ENCODE measurements around the gene FOXK2. TPM values are rescaled to one million over a fixed set of nuclear protein-coding genes. Genes with fewer than 3 reads are reported as not detected.

Gene FOXK2
- total RNA-seq, 2 donors from 2014 or later, result 34.8 to 85.1 TPM

- Histone ChIP-seq H3K4me1 (ENCODE audit: control insufficient read depth in 1 of 2, low read depth in 2 of 2) (peaks cover 26 to 54% of the 10 kb centered on the region in 2 donors), H3K9me3 (no peaks in the 10 kb centered on the region), H3K27me3 (replicated peaks; ENCODE audit: insufficient read depth) (no peaks in the 10 kb centered on the region), H3K36me3 (no peaks in the 10 kb centered on the region), H3K27ac (no peak overlapping the region), H3K4me3 (no peak overlapping the region)
- DNase-seq (ENCODE audit: low spot score), result no peak
- no peak for TF ChIP-seq CTCF (IDR thresholded peaks at IDR 0.05)
- no peak for ATAC-seq (ENCODE audit: insufficient number of reproducible peaks, low FRiP score, low read depth)
Measured at GRCh38 chr17:82564241-82564640, 44.7 kb downstream of the FOXK2 start.

- no peak for TF ChIP-seq CTCF (IDR thresholded peaks at IDR 0.05)
- no peaks in the 10 kb centered on the region for H3K36me3 ChIP-seq
- no peaks in the 10 kb centered on the region for H3K27me3 ChIP-seq (replicated peaks; ENCODE audit: insufficient read depth)
Measured at GRCh38 chr17:82565551-82565950, 46.0 kb downstream of the FOXK2 start.

GRCh38 chr17:82566129-82566960 lies 46.8 kb downstream of the FOXK2 start:
- Histone ChIP-seq H3K27me3 (replicated peaks; ENCODE audit: insufficient read depth) (no peaks in the 10 kb centered on the region), H3K36me3 (no peaks in the 10 kb centered on the region), H3K27ac (no peak overlapping the region), H3K4me1 (ENCODE audit: control insufficient read depth in 1 of 2, low read depth in 2 of 2) (peaks cover 26 to 50% of the 10 kb centered on the region in 2 donors), H3K9me3 (no peaks in the 10 kb centered on the region), H3K4me3 (no peak overlapping the region)
- ATAC-seq (ENCODE audit: insufficient number of reproducible peaks, low FRiP score, low read depth) (no peak), DNase-seq (ENCODE audit: low spot score) (no peak)
- TF ChIP-seq CTCF (IDR thresholded peaks at IDR 0.05), result no peak

More at GRCh38 chr17:82565551-82565950, 46.0 kb downstream of the FOXK2 start:
- Histone ChIP-seq H3K4me3 (no peak overlapping the region), H3K27ac (no peak overlapping the region), H3K4me1 (ENCODE audit: control insufficient read depth in 1 of 2, low read depth in 2 of 2) (peaks cover 26 to 57% of the 10 kb centered on the region in 2 donors), H3K9me3 (no peaks in the 10 kb centered on the region)
- ATAC-seq (ENCODE audit: insufficient number of reproducible peaks, low FRiP score, low read depth) (no peak), DNase-seq (ENCODE audit: low spot score) (no peak)

- no peak for DNase-seq (ENCODE audit: low spot score)
- no peak overlapping the region for H3K4me3 ChIP-seq
- no peaks in the 10 kb centered on the region for H3K9me3 ChIP-seq
- ATAC-seq (ENCODE audit: insufficient number of reproducible peaks, low FRiP score, low read depth), result no peak
- H3K36me3 ChIP-seq, result peaks cover 6% of the 10 kb centered on the region
- H3K27ac ChIP-seq, result no peak overlapping the region
- peaks cover 22 to 43% of the 10 kb centered on the region in 2 donors for H3K4me1 ChIP-seq (ENCODE audit: control insufficient read depth in 1 of 2, low read depth in 2 of 2)
- H3K27me3 ChIP-seq (replicated peaks; ENCODE audit: insufficient read depth), result no peaks in the 10 kb centered on the region
- TF ChIP-seq CTCF (IDR thresholded peaks at IDR 0.05), result no peak
Measured at GRCh38 chr17:82567286-82567685, 47.8 kb downstream of the FOXK2 start.

GRCh38 chr17:82568997-82569393 lies 49.5 kb downstream of the FOXK2 start:
- DNase-seq (ENCODE audit: low spot score) (no peak), ATAC-seq (ENCODE audit: insufficient number of reproducible peaks, low FRiP score, low read depth) (no peak)
- H3K27ac ChIP-seq, result peak overlapping the region in 1 of 2 donors; percentile 49
- no peaks in the 10 kb centered on the region for H3K9me3 ChIP-seq
- H3K4me1 ChIP-seq (ENCODE audit: control insufficient read depth in 1 of 2, low read depth in 2 of 2), result peaks cover 22 to 37% of the 10 kb centered on the region in 2 donors
- no peaks in the 10 kb centered on the region for H3K27me3 ChIP-seq (replicated peaks; ENCODE audit: insufficient read depth)
- no peak overlapping the region for H3K4me3 ChIP-seq
- H3K36me3 ChIP-seq, result peaks cover 10% of the 10 kb centered on the region
- no peak for TF ChIP-seq CTCF (IDR thresholded peaks at IDR 0.05)

Data from thoracic aorta (tissue), 2 donors.